ENCODE measurements around the gene PAMR1.
"Not testable (repeated sequence)": the region's sequence is repeated elsewhere in the genome, so short reads cannot be mapped to it uniquely, and the experiment has no call there.

The PAMR1 gene

DNA sequence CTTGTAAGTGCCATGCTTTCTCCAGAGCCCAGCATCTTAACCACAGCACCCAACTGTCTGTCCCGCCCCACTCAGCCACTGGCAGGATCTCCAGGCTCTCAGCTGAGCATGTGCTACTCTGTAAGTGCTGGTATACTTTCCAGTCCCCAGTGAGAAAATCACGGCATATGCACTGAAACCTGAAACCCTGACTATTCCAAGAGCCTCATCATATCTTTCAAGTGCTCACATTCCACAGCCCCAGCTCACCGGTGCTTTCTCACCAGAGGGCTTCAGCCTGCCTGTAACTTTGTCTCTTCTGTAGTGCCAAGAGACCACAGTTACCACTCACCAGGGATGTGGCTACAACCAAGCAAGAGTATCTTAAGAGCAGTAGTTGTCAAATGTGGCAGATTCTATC is 24.4 kb upstream of the PAMR1 start:
- Histone ChIP-seq H3K4me3 (ENCODE audit: low read length in 2 of 2) (no peak overlapping the region), H4K91ac (ENCODE audit: low read depth, low read length, poor library complexity) (no peak overlapping the region), H3K4me2 (ENCODE audit: insufficient read depth, low read length, poor library complexity, severe bottlenecking) (no peak overlapping the region), H2AK5ac (ENCODE audit: low read depth, low read length) (no peak overlapping the region), H2BK12ac (ENCODE audit: low read length) (no peak overlapping the region), H3K4me1 (ENCODE audit: control insufficient read depth in 2 of 2, insufficient read depth in 1 of 2, low read depth in 1 of 2, low read length in 2 of 2) (peaks cover 15 to 22% of the 10 kb centered on the region in 2 donors), H3K4ac (ENCODE audit: low read length) (no peak overlapping the region), H3K18ac (ENCODE audit: low read length) (no peak overlapping the region), H3K9ac (ENCODE audit: low read depth, low read length, poor library complexity) (no peak overlapping the region), H3K9me3 (replicated peaks in 1 of 2; ENCODE audit: control insufficient read depth in 2 of 2, insufficient read depth in 1 of 2, low read depth in 1 of 2, low read length in 2 of 2) (no peaks in the 10 kb centered on the region), H3K27ac (replicated peaks; ENCODE audit: low read length) (peak overlapping the region; percentile 36), H2BK5ac (ENCODE audit: low read length) (no peak overlapping the region), H4K8ac (ENCODE audit: low read depth, low read length) (no peak overlapping the region), H3K23ac (ENCODE audit: low read depth, low read length, poor library complexity) (no peak overlapping the region), H3K14ac (ENCODE audit: low read length) (no peak overlapping the region), H3K27me3 (ENCODE audit: control insufficient read depth in 3 of 3, insufficient read depth in 3 of 3, low read depth in 1 of 3, low read length in 3 of 3) (no peaks in the 10 kb centered on the region), H2BK120ac (ENCODE audit: low read depth, low read length) (no peak overlapping the region), H2BK15ac (ENCODE audit: low read length) (no peak overlapping the region), H3K36me3 (replicated peaks in 1 of 2; ENCODE audit: control insufficient read depth in 2 of 2, insufficient read depth in 2 of 2, low read length in 2 of 2) (no peaks in the 10 kb centered on the region), H2AFZ (ENCODE audit: low read length) (peak overlapping the region; percentile 60), H3K79me1 (ENCODE audit: low read depth, low read length) (no peaks in the 10 kb centered on the region)
- no CpG with 5 or more reads among the region's 3 CpGs for WGBS, 2 donors (ENCODE audit: extremely low coverage in 2 of 2, insufficient read length in 2 of 2, insufficient replicate concordance in 1 of 2)
- peak; percentile 27 for DNase-seq (ENCODE audit: low spot score)

DNA sequence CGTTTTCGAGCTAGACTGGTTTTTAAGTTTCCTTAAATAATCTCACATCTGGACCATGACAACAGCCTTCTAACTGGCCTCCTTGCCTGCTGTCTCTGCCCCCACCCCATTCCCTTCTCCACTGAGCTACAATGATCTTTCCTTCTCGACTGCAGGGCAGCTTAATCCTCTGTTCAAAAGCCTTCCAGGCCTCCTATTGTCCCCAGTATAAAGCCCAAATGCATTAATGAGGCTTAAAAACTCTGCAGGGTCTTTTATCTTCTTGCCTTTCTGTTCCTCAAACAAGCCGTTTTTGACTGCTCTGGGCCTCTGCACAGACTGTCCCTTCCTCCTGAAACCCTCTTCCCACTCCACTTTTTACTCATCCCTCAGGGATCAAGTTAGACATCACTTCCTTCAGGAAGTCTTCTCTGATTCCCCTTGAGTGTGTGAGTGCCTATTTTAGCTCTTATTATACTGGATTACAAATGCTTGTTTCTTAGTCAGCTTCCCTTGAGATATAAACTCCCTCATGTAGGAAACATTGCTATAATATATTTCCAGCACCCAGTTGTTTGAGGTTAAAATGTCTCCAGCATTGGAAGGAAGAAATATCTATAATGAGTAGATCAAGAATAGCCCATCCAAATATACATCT is 23.6 kb upstream of the PAMR1 start:
- Histone ChIP-seq H3K4me1 (ENCODE audit: control insufficient read depth in 2 of 2, insufficient read depth in 1 of 2, low read depth in 1 of 2, low read length in 2 of 2) (peaks cover 15 to 20% of the 10 kb centered on the region in 2 donors), H2AFZ (ENCODE audit: low read length) (no peak overlapping the region), H3K4me2 (ENCODE audit: insufficient read depth, low read length, poor library complexity, severe bottlenecking) (no peak overlapping the region), H3K9me3 (replicated peaks in 1 of 2; ENCODE audit: control insufficient read depth in 2 of 2, insufficient read depth in 1 of 2, low read depth in 1 of 2, low read length in 2 of 2) (no peaks in the 10 kb centered on the region), H2BK12ac (ENCODE audit: low read length) (no peak overlapping the region), H3K79me1 (ENCODE audit: low read depth, low read length) (no peaks in the 10 kb centered on the region), H2BK15ac (ENCODE audit: low read length) (no peak overlapping the region), H3K23ac (ENCODE audit: low read depth, low read length, poor library complexity) (no peak overlapping the region), H2BK120ac (ENCODE audit: low read depth, low read length) (no peak overlapping the region), H2BK5ac (ENCODE audit: low read length) (no peak overlapping the region), H3K36me3 (replicated peaks in 1 of 2; ENCODE audit: control insufficient read depth in 2 of 2, insufficient read depth in 2 of 2, low read length in 2 of 2) (no peaks in the 10 kb centered on the region), H3K27me3 (ENCODE audit: control insufficient read depth in 3 of 3, insufficient read depth in 3 of 3, low read depth in 1 of 3, low read length in 3 of 3) (no peaks in the 10 kb centered on the region), H3K4ac (ENCODE audit: low read length) (no peak overlapping the region), H3K27ac (replicated peaks; ENCODE audit: low read length) (peak overlapping the region; percentile 72), H4K8ac (ENCODE audit: low read depth, low read length) (no peak overlapping the region), H3K9ac (ENCODE audit: low read depth, low read length, poor library complexity) (no peak overlapping the region), H3K14ac (ENCODE audit: low read length) (no peak overlapping the region), H3K18ac (ENCODE audit: low read length) (no peak overlapping the region), H3K4me3 (ENCODE audit: low read length in 2 of 2) (no peak overlapping the region), H2AK5ac (ENCODE audit: low read depth, low read length) (no peak overlapping the region), H4K91ac (ENCODE audit: low read depth, low read length, poor library complexity) (no peak overlapping the region)
- peak; percentile 88 for DNase-seq (ENCODE audit: low spot score)
- no CpG with 5 or more reads among the region's 4 CpGs for WGBS, 2 donors (ENCODE audit: extremely low coverage in 2 of 2, insufficient read length in 2 of 2, insufficient replicate concordance in 1 of 2)

DNA sequence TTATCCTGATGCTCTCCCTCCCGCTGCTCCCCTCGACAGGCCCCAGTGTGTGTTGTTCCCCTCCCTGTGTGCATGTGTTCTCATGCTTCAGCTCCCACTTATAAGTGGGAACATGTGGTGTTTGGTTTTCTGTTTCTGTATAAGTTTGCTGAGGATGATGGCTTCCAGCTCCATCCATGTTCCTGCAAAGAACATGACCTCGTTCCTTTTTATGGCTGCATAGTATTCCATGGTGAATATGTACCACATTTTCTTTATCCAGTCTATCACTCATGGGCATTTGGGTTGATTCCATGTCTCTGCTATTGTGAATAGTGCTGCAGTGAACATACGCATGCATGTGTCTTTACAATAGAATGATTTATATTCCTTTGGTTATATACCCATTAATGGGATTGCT is 22.6 kb upstream of the PAMR1 start:
- not testable (repeated sequence) for H2BK120ac ChIP-seq (ENCODE audit: low read depth, low read length); H2BK15ac ChIP-seq (ENCODE audit: low read length); H3K4me3 ChIP-seq (ENCODE audit: low read length in 2 of 2); H3K14ac ChIP-seq (ENCODE audit: low read length); DNase-seq (ENCODE audit: low spot score); H3K9ac ChIP-seq (ENCODE audit: low read depth, low read length, poor library complexity); H3K18ac ChIP-seq (ENCODE audit: low read length); H3K4me2 ChIP-seq (ENCODE audit: insufficient read depth, low read length, poor library complexity, severe bottlenecking); H4K8ac ChIP-seq (ENCODE audit: low read depth, low read length); H3K27me3 ChIP-seq (ENCODE audit: control insufficient read depth in 3 of 3, insufficient read depth in 3 of 3, low read depth in 1 of 3, low read length in 3 of 3); H2AFZ ChIP-seq (ENCODE audit: low read length); H2BK12ac ChIP-seq (ENCODE audit: low read length); H2BK5ac ChIP-seq (ENCODE audit: low read length); H4K91ac ChIP-seq (ENCODE audit: low read depth, low read length, poor library complexity); H3K27ac ChIP-seq (replicated peaks; ENCODE audit: low read length); H3K36me3 ChIP-seq (replicated peaks in 1 of 2; ENCODE audit: control insufficient read depth in 2 of 2, insufficient read depth in 2 of 2, low read length in 2 of 2); H3K79me1 ChIP-seq (ENCODE audit: low read depth, low read length); H3K9me3 ChIP-seq (replicated peaks in 1 of 2; ENCODE audit: control insufficient read depth in 2 of 2, insufficient read depth in 1 of 2, low read depth in 1 of 2, low read length in 2 of 2); H3K23ac ChIP-seq (ENCODE audit: low read depth, low read length, poor library complexity); H2AK5ac ChIP-seq (ENCODE audit: low read depth, low read length); H3K4ac ChIP-seq (ENCODE audit: low read length)
- peaks cover 15 to 18% of the 10 kb centered on the region in 2 donors for H3K4me1 ChIP-seq (ENCODE audit: control insufficient read depth in 2 of 2, insufficient read depth in 1 of 2, low read depth in 1 of 2, low read length in 2 of 2)
- no CpG with 5 or more reads among the region's 4 CpGs for WGBS, 2 donors (ENCODE audit: extremely low coverage in 2 of 2, insufficient read length in 2 of 2, insufficient replicate concordance in 1 of 2)

- no peak overlapping the region for H3K9ac ChIP-seq (ENCODE audit: low read depth, low read length, poor library complexity)
- H3K27me3 ChIP-seq (ENCODE audit: control insufficient read depth in 3 of 3, insufficient read depth in 3 of 3, low read depth in 1 of 3, low read length in 3 of 3) = no peaks in the 10 kb centered on the region
- no peak overlapping the region for H2BK12ac ChIP-seq (ENCODE audit: low read length)
- no peak overlapping the region for H3K18ac ChIP-seq (ENCODE audit: low read length)
- H3K4me1 ChIP-seq (ENCODE audit: control insufficient read depth in 2 of 2, insufficient read depth in 1 of 2, low read depth in 1 of 2, low read length in 2 of 2) = peaks cover 18 to 19% of the 10 kb centered on the region in 2 donors
- no peak overlapping the region for H2BK15ac ChIP-seq (ENCODE audit: low read length)
- DNase-seq (ENCODE audit: low spot score) = no peak
- H3K9me3 ChIP-seq (replicated peaks in 1 of 2; ENCODE audit: control insufficient read depth in 2 of 2, insufficient read depth in 1 of 2, low read depth in 1 of 2, low read length in 2 of 2) = no peaks in the 10 kb centered on the region
- H2BK5ac ChIP-seq (ENCODE audit: low read length) = no peak overlapping the region
- no peak overlapping the region for H3K4me3 ChIP-seq (ENCODE audit: low read length in 2 of 2)
- H2AFZ ChIP-seq (ENCODE audit: low read length) = no peak overlapping the region
- H3K79me1 ChIP-seq (ENCODE audit: low read depth, low read length) = no peaks in the 10 kb centered on the region
- no CpG with 5 or more reads among the region's 3 CpGs for WGBS, 2 donors (ENCODE audit: extremely low coverage in 2 of 2, insufficient read length in 2 of 2, insufficient replicate concordance in 1 of 2)
- H3K4me2 ChIP-seq (ENCODE audit: insufficient read depth, low read length, poor library complexity, severe bottlenecking) = no peak overlapping the region
- H3K23ac ChIP-seq (ENCODE audit: low read depth, low read length, poor library complexity) = no peak overlapping the region
- H2BK120ac ChIP-seq (ENCODE audit: low read depth, low read length) = no peak overlapping the region
- no peaks in the 10 kb centered on the region for H3K36me3 ChIP-seq (replicated peaks in 1 of 2; ENCODE audit: control insufficient read depth in 2 of 2, insufficient read depth in 2 of 2, low read length in 2 of 2)
- no peak overlapping the region for H4K91ac ChIP-seq (ENCODE audit: low read depth, low read length, poor library complexity)
- H2AK5ac ChIP-seq (ENCODE audit: low read depth, low read length) = no peak overlapping the region
- H4K8ac ChIP-seq (ENCODE audit: low read depth, low read length) = no peak overlapping the region
- no peak overlapping the region for H3K14ac ChIP-seq (ENCODE audit: low read length)
- H3K4ac ChIP-seq (ENCODE audit: low read length) = no peak overlapping the region
- H3K27ac ChIP-seq (replicated peaks; ENCODE audit: low read length) = peak overlapping the region; percentile 42
Observed at GRCh38 chr11:35546317-35546716, 20.9 kb upstream of the PAMR1 start.

Measured in neuronal stem cell (in vitro differentiated cells).